ENCODE data around the gene FARP2. TPM values are rescaled to one million over a fixed set of nuclear protein-coding genes. Genes with fewer than 3 reads are reported as not detected.

Gene FARP2
- total RNA-seq, 1 experiment from 2014 or later = 89.1 TPM

DNA sequence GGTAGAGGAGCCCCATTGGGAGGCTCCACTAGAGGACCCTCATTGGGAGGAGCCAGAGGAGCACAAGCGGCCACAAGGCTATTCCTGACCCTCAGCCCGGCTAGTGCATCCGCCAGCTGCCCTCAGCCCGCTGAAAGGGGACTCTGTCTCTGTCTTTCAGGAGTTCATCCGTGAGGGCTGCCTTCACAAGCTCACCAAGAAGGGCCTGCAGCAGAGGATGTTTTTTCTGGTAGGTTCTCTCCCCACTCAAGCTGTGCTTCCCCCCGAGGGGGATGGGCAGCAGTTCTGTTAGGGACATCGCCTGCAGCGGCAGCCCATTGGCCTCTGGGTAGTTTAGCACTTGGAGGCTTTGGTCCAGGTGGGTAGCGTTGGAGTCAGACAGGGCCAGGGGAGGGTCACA is 127.2 kb downstream of the FARP2 start:
- no TSS peak for BruUV-seq (replicated peaks)
- no peaks in the 10 kb centered on the region for H3K36me3 ChIP-seq (ENCODE audit: low read depth)
- POLR2A ChIA-PET (ENCODE audit: unreplicated experiment) = no interaction called here
- no peak overlapping the region for H3K27ac ChIP-seq
- H3K4me1 ChIP-seq (replicated peaks; ENCODE audit: insufficient read depth) = no peaks in the 10 kb centered on the region
- H3K4me3 ChIP-seq = no peak overlapping the region
- no peaks in the 10 kb centered on the region for H3K9me3 ChIP-seq (ENCODE audit: insufficient read depth, low read depth)
- no peaks in the 10 kb centered on the region for H3K79me2 ChIP-seq (ENCODE audit: low read depth)
- no peaks in the 10 kb centered on the region for H3F3A ChIP-seq (ENCODE audit: insufficient read depth, low read depth)
- DNase-seq = no peak
- no peak overlapping the region for H2AFZ ChIP-seq
- no peaks in the 10 kb centered on the region for H4K20me1 ChIP-seq (ENCODE audit: insufficient read depth)
- TF ChIP-seq EZH2 (IDR thresholded peaks at IDR 0.05; ENCODE audit: low read depth) = no peak
- TF ChIP-seq, protein P1, sequence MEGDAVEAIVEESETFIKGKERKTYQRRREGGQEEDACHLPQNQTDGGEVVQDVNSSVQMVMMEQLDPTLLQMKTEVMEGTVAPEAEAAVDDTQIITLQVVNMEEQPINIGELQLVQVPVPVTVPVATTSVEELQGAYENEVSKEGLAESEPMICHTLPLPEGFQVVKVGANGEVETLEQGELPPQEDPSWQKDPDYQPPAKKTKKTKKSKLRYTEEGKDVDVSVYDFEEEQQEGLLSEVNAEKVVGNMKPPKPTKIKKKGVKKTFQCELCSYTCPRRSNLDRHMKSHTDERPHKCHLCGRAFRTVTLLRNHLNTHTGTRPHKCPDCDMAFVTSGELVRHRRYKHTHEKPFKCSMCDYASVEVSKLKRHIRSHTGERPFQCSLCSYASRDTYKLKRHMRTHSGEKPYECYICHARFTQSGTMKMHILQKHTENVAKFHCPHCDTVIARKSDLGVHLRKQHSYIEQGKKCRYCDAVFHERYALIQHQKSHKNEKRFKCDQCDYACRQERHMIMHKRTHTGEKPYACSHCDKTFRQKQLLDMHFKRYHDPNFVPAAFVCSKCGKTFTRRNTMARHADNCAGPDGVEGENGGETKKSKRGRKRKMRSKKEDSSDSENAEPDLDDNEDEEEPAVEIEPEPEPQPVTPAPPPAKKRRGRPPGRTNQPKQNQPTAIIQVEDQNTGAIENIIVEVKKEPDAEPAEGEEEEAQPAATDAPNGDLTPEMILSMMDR (conservative IDR thresholded peaks at IDR 0.05) = no peak
- no peaks in the 10 kb centered on the region for H3K9me2 ChIP-seq (ENCODE audit: insufficient read depth)
- no peaks in the 10 kb centered on the region for H3K27me3 ChIP-seq (ENCODE audit: insufficient read depth, low read depth)
- H3K4me2 ChIP-seq = no peak overlapping the region
- CTCF ChIA-PET = no interaction called here
- intact Hi-C loops (cut with micrococcal nuclease; ENCODE audit: unreplicated experiment) = no loop called here

DNA sequence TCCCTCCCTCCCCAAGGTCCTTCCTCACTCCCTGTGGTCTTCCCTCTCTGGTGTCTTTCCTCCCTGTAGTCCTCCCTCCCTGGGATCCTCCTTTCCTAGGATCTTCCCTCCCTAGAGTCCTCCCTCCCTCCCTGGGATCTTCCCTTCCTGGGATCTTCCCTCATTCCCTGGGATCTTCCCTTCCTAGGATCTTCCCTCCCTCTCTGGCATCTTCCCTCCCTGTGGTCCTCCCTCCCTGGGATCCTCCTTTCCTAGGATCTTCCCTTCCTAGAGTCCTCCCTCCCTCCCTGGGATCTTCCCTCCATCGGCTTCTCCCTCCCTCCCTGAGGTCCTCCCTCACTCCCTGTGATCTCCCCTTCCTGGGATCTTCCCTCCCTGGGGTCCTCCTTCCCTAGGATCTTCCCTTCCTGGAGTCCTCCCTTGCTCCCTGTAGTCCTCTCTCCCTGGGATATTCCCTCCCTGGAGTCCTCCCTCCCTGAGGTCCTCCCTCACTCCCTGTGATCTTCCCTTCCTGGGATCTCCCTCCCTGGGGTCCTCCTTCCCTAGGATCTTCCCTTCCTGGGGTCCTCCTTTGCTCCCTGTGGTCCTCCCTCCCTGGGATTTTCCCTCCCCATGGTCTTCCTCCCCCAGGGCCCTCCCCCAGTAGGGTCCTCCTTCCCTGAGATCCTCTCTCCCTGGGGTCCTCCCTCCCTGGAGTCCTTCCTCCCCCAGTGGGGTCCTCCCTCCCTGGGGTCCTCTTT is 129.3 kb downstream of the FARP2 start:
- Histone ChIP-seq H3K36me3 (ENCODE audit: low read depth) (no peaks in the 10 kb centered on the region), H3K4me1 (replicated peaks; ENCODE audit: insufficient read depth) (no peaks in the 10 kb centered on the region), H3K4me3 (no peak overlapping the region), H3K27me3 (ENCODE audit: insufficient read depth, low read depth) (no peaks in the 10 kb centered on the region), H2AFZ (no peak overlapping the region), H3K27ac (no peak overlapping the region), H3K9me2 (ENCODE audit: insufficient read depth) (no peaks in the 10 kb centered on the region), H3F3A (ENCODE audit: insufficient read depth, low read depth) (peaks cover 7% of the 10 kb centered on the region; the same call in 1 of the 2 replicates), H4K20me1 (ENCODE audit: insufficient read depth) (no peaks in the 10 kb centered on the region), H3K4me2 (no peak overlapping the region), H3K79me2 (ENCODE audit: low read depth) (no peaks in the 10 kb centered on the region), H3K9me3 (ENCODE audit: insufficient read depth, low read depth) (no peaks in the 10 kb centered on the region)
- ChIA-PET CTCF (no interaction called here), POLR2A (ENCODE audit: unreplicated experiment) (interaction anchor here (0.7 kb wide), 1 partner anchor 19 kb away, joined by 4 read pairs; no protein-coding TSS in a partner anchor)
- no TSS peak for BruUV-seq (replicated peaks)
- intact Hi-C loops (cut with micrococcal nuclease; ENCODE audit: unreplicated experiment) = no loop called here
- DNase-seq = no peak
- TF ChIP-seq EZH2 (IDR thresholded peaks at IDR 0.05; ENCODE audit: low read depth) = no peak
- TF ChIP-seq, protein P1 (conservative IDR thresholded peaks at IDR 0.05) = no peak

DNA sequence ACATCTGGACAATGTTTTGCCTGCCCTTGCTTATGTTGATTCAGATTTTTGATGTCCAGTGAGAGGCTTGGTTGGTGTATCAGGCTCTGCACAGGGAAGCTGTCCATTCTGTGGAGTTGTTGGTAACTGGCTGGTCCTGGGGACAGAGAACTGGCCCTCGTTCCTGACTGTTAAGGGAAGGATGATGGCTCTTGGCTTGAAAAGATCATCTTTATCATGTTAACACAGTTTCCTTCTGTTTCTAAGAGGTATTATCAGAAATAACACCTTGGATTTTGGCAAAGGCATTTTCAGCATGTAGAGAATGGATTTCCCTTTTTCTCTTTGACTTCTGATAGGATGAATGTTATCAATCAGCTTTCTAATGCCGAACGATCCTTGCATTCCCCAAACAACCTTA is 133.0 kb downstream of the FARP2 start:
- no peak for DNase-seq
- Histone ChIP-seq H3K9me3 (ENCODE audit: insufficient read depth, low read depth) (no peaks in the 10 kb centered on the region), H3K36me3 (ENCODE audit: low read depth) (no peaks in the 10 kb centered on the region), H3K27me3 (ENCODE audit: insufficient read depth, low read depth) (no peaks in the 10 kb centered on the region), H4K20me1 (ENCODE audit: insufficient read depth) (no peaks in the 10 kb centered on the region), H2AFZ (no peak overlapping the region), H3F3A (ENCODE audit: insufficient read depth, low read depth) (peaks cover 21% of the 10 kb centered on the region), H3K79me2 (ENCODE audit: low read depth) (no peaks in the 10 kb centered on the region), H3K4me3 (no peak overlapping the region), H3K4me2 (no peak overlapping the region), H3K9me2 (ENCODE audit: insufficient read depth) (no peaks in the 10 kb centered on the region), H3K27ac (no peak overlapping the region), H3K4me1 (replicated peaks; ENCODE audit: insufficient read depth) (no peaks in the 10 kb centered on the region)
- CTCF ChIA-PET = no interaction called here
- intact Hi-C loops (cut with micrococcal nuclease; ENCODE audit: unreplicated experiment) = no loop called here
- TSS peak; percentile 11 for BruUV-seq (replicated peaks)
- TF ChIP-seq EZH2 (IDR thresholded peaks at IDR 0.05; ENCODE audit: low read depth) = no peak
- TF ChIP-seq, protein P1 (conservative IDR thresholded peaks at IDR 0.05) = no peak
- POLR2A ChIA-PET (ENCODE audit: unreplicated experiment) = no interaction called here

Data from PC-9 (cell line).